Heart right ventricle (tissue), 16 donors: ENCODE results near the gene KLHL29. TPM values are rescaled to one million over a fixed set of nuclear protein-coding genes. Genes with fewer than 3 reads are reported as not detected.

Source experiments
- ATAC-seq, 8 donors: fragments of 200-7000 bp; cut with Tn5 transposase; one replicate each; pipeline ENCODE4 v1.9.1; 2020; ENCODE audit warnings: mild to moderate bottlenecking in 8 of 8, moderate library complexity in 8 of 8, moderate number of reproducible peaks in 1 of 8
- DNase-seq, 2 donors: peaks; one replicate each; pipeline ENCODE4 v3.0.0-alpha.2; 2020
- H3K27ac ChIP-seq, 10 donors: fragments of 200-600 bp; sonication (generic) in 2 of 10; one replicate each; pipeline versions ENCODE4 v1.5.0 to v1.8.0; 2020 to 2022; ENCODE audit warnings: mild to moderate bottlenecking in 3 of 10
- H3K27me3 ChIP-seq, 7 donors: fragments of 200-600 bp; one replicate each; pipeline ENCODE4 v1.8.0; 2021 to 2022; ENCODE audit warnings: mild to moderate bottlenecking in 2 of 7
- H3K36me3 ChIP-seq, 9 donors: fragments of 200-600 bp; sonication (generic) in 1 of 9; one replicate each; pipeline versions ENCODE4 v1.5.0 to v1.8.0; 2020 to 2022; ENCODE audit warnings: mild to moderate bottlenecking in 2 of 9
- H3K4me1 ChIP-seq, 9 donors: fragments of 200-600 bp; sonication (generic) in 1 of 9; one replicate each; pipeline versions ENCODE4 v1.5.0 to v1.8.0; 2020 to 2022; ENCODE audit warnings: mild to moderate bottlenecking in 4 of 9
- H3K4me3 ChIP-seq, 10 donors: fragments of 200-600 bp; sonication (generic) in 2 of 10; one replicate each; pipeline versions ENCODE4 v1.5.0 to v1.8.0; 2020 to 2022; ENCODE audit warnings: mild to moderate bottlenecking in 7 of 10, moderate library complexity in 2 of 10
- H3K9me3 ChIP-seq, 11 donors: fragments of 200-600 bp in 10 of 11; sonication (generic) in 2 of 11; one replicate each; pipeline versions ENCODE4 v1.5.0 to v1.8.0; 2013 to 2022; ENCODE audit warnings: mild to moderate bottlenecking in 2 of 11, control low read depth in 1 of 11, moderate library complexity in 1 of 11
- CTCF ChIP-seq, 9 donors: fragments of 200-600 bp; sonication (generic) in 2 of 9; IDR thresholded peaks; one replicate each; pipeline versions ENCODE4 v1.5.0 to v1.8.0; 2021 to 2022; ENCODE audit warnings: antibody characterized with exemption in 9 of 9, mild to moderate bottlenecking in 5 of 9, moderate library complexity in 1 of 9
- WGBS, 2 donors: extraction: QIAGEN DNeasy Blood & Tissue Kit; methylation state at CpG; one replicate each; pipeline ENCODE4 v1.1.7; 2013; ENCODE audit warnings: inconsistent platforms in 1 of 2; 5-methylcytosine and 5-hydroxymethylcytosine counted together
- intact Hi-C, 10 donors: fragments of 100-400 bp; cut with DNase I; formaldehyde crosslinking; loops; one replicate each; pipeline versions ENCODE4 v1.11.1 to v1.14.2; 2022
- polyA plus RNA-seq, 2 donors: library from polyadenylated mRNA; stranded (reverse); fragments of 200-250 nt; gene quantifications; one replicate each; pipeline ENCODE4 v1.2.3, GENCODE V29; 2013
- total RNA-seq, 10 donors: library from RNA; stranded (reverse); fragmentation: NEBNext Ultra II Directional in 3 of 10; extraction: Animal tissue kit (Norgen Biotek cat#: 25700) in 3 of 10; gene quantifications; one replicate each; pipeline versions ENCODE4 v1.2.1 to v1.2.4, GENCODE V29; 2021 to 2023
- donor health status: Arrhythmogenic right ventricular cardiomyopathy.
- donor health status: ischemic (EF 13 %, LVEDD 7.1; RV severe dilation, severe dysfunction).
- donor health status: healthy with polysubstance abuse.
- donor health status: DM: no; HTN: yes; CAD: no.
- donor health status: DM: no; HTN: no; CAD: no.
- donor health status: ischemic (EF 25% LVEDD 6.9; RV normal size, moderate dysfunction).
- donor health status: ischemic (EF 25% LVEDD 5.7; RV mildly dilated, moderate dysfunction).
- donor health status: healthy.
- donor health status: DM: yes; HTN: yes; CAD: no.
- donor health status: Ischemic cardiomyopathy.
- donor health status: ischemic (EF 35%, LVEDD 5.7; RV mildly dilated, moderate dysfunction).
- donor health status: nonischemic (EF 11% LVEDD 7.7; RV severe dilation, severe dysfunction).
- donor health status: DM: yes; HTN: yes; CAD: no.
- donor health status: PGD.
- donor health status: ischemic (EF 29% LVEDD 5.4; RV normal size, mild dysfunction).
- donor health status: nonischemic (EF 23%, LVEDD 6.1; RV moderate dilation, normal function).

KLHL29 gene
- total and polyA plus RNA-seq, 12 donors = 0.71 to 1.5 (median 1.0) TPM

GRCh38 chr2:23622966-23623675, 238.1 kb downstream of the KLHL29 start:
- 90 to 92% methylated on average over 14 of the region's 14 CpGs for WGBS, 2 donors
- DNase-seq (no peak), ATAC-seq (no peak)
- TF ChIP-seq CTCF (IDR thresholded peaks at IDR 0.05) = no peak
- peaks cover 0 to 29% (median 14%) of the 10 kb centered on the region in 9 donors for H3K4me1 ChIP-seq
- no peaks in the 10 kb centered on the region for H3K27me3 ChIP-seq
- H3K4me3 ChIP-seq = no peak overlapping the region
- no peaks in the 10 kb centered on the region for H3K36me3 ChIP-seq
- peaks cover 0 to 9% (median 5%) of the 10 kb centered on the region in 11 donors for H3K9me3 ChIP-seq
- H3K27ac ChIP-seq = no peak overlapping the region
- intact Hi-C loops = no loop called here

- peak in 8 of 9 donors; percentile 12 to 39 (median 28) for TF ChIP-seq CTCF (IDR thresholded peaks at IDR 0.05)
- peaks cover 0 to 9% (median 5%) of the 10 kb centered on the region in 11 donors for H3K9me3 ChIP-seq
- WGBS, 2 donors = 59 to 64% methylated on average over 5 of the region's 5 CpGs
- no peak for ATAC-seq
- no peak overlapping the region for H3K27ac ChIP-seq
- DNase-seq = no peak
- no peaks in the 10 kb centered on the region for H3K36me3 ChIP-seq
- no peak overlapping the region for H3K4me3 ChIP-seq
- intact Hi-C loops = no loop called here
- H3K4me1 ChIP-seq = peaks cover 0 to 16% (median 9%) of the 10 kb centered on the region in 9 donors
- H3K27me3 ChIP-seq = no peaks in the 10 kb centered on the region
These were observed 239.4 kb downstream of the KLHL29 start for GRCh38 chr2:23624378-23624777.

- Histone ChIP-seq H3K9me3 (peaks cover 0 to 9% (median 5%) of the 10 kb centered on the region in 11 donors), H3K27me3 (no peaks in the 10 kb centered on the region), H3K36me3 (no peaks in the 10 kb centered on the region), H3K4me3 (no peak overlapping the region), H3K27ac (no peak overlapping the region), H3K4me1 (peaks cover 0 to 15% (median 9%) of the 10 kb centered on the region in 9 donors)
- WGBS, 2 donors = 66 to 83% methylated on average over 4 of the region's 4 CpGs
- DNase-seq (no peak), ATAC-seq (no peak)
- intact Hi-C loops = loop anchor here in 1 of 10 donors (5.0 kb wide), 1 partner anchor 137 kb away; no protein-coding TSS in a partner anchor
- TF ChIP-seq CTCF (IDR thresholded peaks at IDR 0.05) = no peak
These were observed 239.9 kb downstream of the KLHL29 start for GRCh38 chr2:23624915-23625314.

- H3K4me3 ChIP-seq = no peak overlapping the region
- H3K27ac ChIP-seq = no peak overlapping the region
- H3K9me3 ChIP-seq = peaks cover 0 to 9% (median 5%) of the 10 kb centered on the region in 11 donors
- H3K27me3 ChIP-seq = no peaks in the 10 kb centered on the region
- H3K4me1 ChIP-seq = peaks cover 0 to 10% (median 6%) of the 10 kb centered on the region in 9 donors
- TF ChIP-seq CTCF (IDR thresholded peaks at IDR 0.05) = no peak
- WGBS, 2 donors = 84 to 87% methylated on average over 4 of the region's 4 CpGs
- DNase-seq = no peak
- intact Hi-C loops = loop anchor here in 1 of 10 donors (5.0 kb wide), 1 partner anchor 137 kb away; no protein-coding TSS in a partner anchor
- ATAC-seq = no peak
- no peaks in the 10 kb centered on the region for H3K36me3 ChIP-seq
These were observed 240.7 kb downstream of the KLHL29 start for GRCh38 chr2:23625726-23626125.
